ENCODE measurements around the gene LSM8.
"Not testable (repeated sequence)": the region's sequence is repeated elsewhere in the genome, so short reads cannot be mapped to it uniquely, and the experiment has no call there.

LSM8 gene

GRCh38 chr7:118183786-118184564 lies at the start of gene LSM8:
Gene LSM8, plus strand, starts transcription at chr7:118184164. Its CDS starts 60 bp downstream, at chr7:118184224.
- Mint-ChIP-seq H3K36me3 (ENCODE audit: low read depth) (peaks cover 39% of the 10 kb centered on the region), H3K9me3 (no peaks in the 10 kb centered on the region), H3K27me3 (ENCODE audit: low read depth, poor library complexity) (no peaks in the 10 kb centered on the region), H3K4me3 (peak within 1 kb of the TSS; percentile 99), H3K27ac (peak within 1 kb of the TSS; percentile 100), H3K4me1 (peaks cover 35% of the 10 kb centered on the region)
- peak; percentile 95 for DNase-seq
- TF ChIP-seq CTCF (IDR thresholded peaks at IDR 0.05) = no peak

GRCh38 chr7:118134420-118134819 lies 49.5 kb upstream of the LSM8 start:
- H3K4me1 Mint-ChIP-seq; H3K27ac Mint-ChIP-seq; H3K27me3 Mint-ChIP-seq (ENCODE audit: low read depth, poor library complexity); DNase-seq; H3K36me3 Mint-ChIP-seq (ENCODE audit: low read depth); H3K4me3 Mint-ChIP-seq: not testable (repeated sequence)
- H3K9me3 Mint-ChIP-seq = peaks cover 19% of the 10 kb centered on the region

- H3K36me3 Mint-ChIP-seq (ENCODE audit: low read depth) = no peaks in the 10 kb centered on the region
These were observed 43.5 kb upstream of the LSM8 start for GRCh38 chr7:118140468-118140867.

GRCh38 chr7:118142012-118142411 lies 42.0 kb upstream of the LSM8 start:
- Mint-ChIP-seq H3K9me3 (no peaks in the 10 kb centered on the region), H3K4me3 (no peak overlapping the region), H3K27me3 (ENCODE audit: low read depth, poor library complexity) (no peaks in the 10 kb centered on the region), H3K36me3 (ENCODE audit: low read depth) (no peaks in the 10 kb centered on the region), H3K4me1 (no peaks in the 10 kb centered on the region), H3K27ac (no peak overlapping the region)
- no peak for TF ChIP-seq CTCF (IDR thresholded peaks at IDR 0.05)
- no peak for DNase-seq

More at GRCh38 chr7:118140468-118140867, 43.5 kb upstream of the LSM8 start:
- Mint-ChIP-seq H3K4me3 (no peak overlapping the region), H3K27ac (peak overlapping the region; percentile 32), H3K9me3 (no peaks in the 10 kb centered on the region), H3K4me1 (no peaks in the 10 kb centered on the region), H3K27me3 (ENCODE audit: low read depth, poor library complexity) (no peaks in the 10 kb centered on the region)
- TF ChIP-seq CTCF (IDR thresholded peaks at IDR 0.05) = no peak
- DNase-seq = no peak

- no peaks in the 10 kb centered on the region for H3K9me3 Mint-ChIP-seq
- TF ChIP-seq CTCF (IDR thresholded peaks at IDR 0.05) = no peak
- no peaks in the 10 kb centered on the region for H3K27me3 Mint-ChIP-seq (ENCODE audit: low read depth, poor library complexity)
- no peaks in the 10 kb centered on the region for H3K4me1 Mint-ChIP-seq
- H3K36me3 Mint-ChIP-seq (ENCODE audit: low read depth) = no peaks in the 10 kb centered on the region
- no peak for DNase-seq
- H3K4me3 Mint-ChIP-seq = no peak overlapping the region
- H3K27ac Mint-ChIP-seq = no peak overlapping the region
These were observed 35.0 kb upstream of the LSM8 start for GRCh38 chr7:118148930-118149329.

- H3K9me3 Mint-ChIP-seq = no peaks in the 10 kb centered on the region
- no peak for TF ChIP-seq CTCF (IDR thresholded peaks at IDR 0.05)
- no peaks in the 10 kb centered on the region for H3K27me3 Mint-ChIP-seq (ENCODE audit: low read depth, poor library complexity)
- H3K4me1 Mint-ChIP-seq = no peaks in the 10 kb centered on the region
- H3K4me3 Mint-ChIP-seq = no peak overlapping the region
- no peak for DNase-seq
- H3K36me3 Mint-ChIP-seq (ENCODE audit: low read depth) = no peaks in the 10 kb centered on the region
- H3K27ac Mint-ChIP-seq = no peak overlapping the region
These were observed 34.6 kb upstream of the LSM8 start for GRCh38 chr7:118149394-118149793.
